ENCODE data around the gene PCDH19.

DNA sequence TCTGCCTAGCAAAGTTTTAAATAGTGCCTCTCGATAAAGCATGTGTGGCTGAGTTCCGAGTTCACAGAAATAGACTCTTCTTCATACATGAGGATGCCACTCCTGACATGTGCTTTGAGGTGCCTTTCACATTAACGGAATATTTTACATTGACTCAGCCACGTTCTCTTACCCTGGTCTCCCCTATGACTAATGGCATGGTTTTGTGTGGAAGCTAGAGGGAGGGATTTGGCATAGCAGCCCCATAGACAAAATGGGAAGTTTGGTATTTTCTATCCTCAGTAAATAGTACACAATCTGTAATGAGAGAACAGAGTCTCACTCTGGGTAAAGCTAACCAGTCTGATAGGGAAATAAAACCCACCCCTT lies 68.9 kb downstream of the PCDH19 start:
- TF ChIP-seq, protein P1, sequence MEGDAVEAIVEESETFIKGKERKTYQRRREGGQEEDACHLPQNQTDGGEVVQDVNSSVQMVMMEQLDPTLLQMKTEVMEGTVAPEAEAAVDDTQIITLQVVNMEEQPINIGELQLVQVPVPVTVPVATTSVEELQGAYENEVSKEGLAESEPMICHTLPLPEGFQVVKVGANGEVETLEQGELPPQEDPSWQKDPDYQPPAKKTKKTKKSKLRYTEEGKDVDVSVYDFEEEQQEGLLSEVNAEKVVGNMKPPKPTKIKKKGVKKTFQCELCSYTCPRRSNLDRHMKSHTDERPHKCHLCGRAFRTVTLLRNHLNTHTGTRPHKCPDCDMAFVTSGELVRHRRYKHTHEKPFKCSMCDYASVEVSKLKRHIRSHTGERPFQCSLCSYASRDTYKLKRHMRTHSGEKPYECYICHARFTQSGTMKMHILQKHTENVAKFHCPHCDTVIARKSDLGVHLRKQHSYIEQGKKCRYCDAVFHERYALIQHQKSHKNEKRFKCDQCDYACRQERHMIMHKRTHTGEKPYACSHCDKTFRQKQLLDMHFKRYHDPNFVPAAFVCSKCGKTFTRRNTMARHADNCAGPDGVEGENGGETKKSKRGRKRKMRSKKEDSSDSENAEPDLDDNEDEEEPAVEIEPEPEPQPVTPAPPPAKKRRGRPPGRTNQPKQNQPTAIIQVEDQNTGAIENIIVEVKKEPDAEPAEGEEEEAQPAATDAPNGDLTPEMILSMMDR (IDR thresholded peaks at IDR 0.05): no peak
- no peak for TF ChIP-seq POLR2A (IDR thresholded peaks at IDR 0.05)

Measured in lower leg skin (tissue), 3 donors.